GM21825 (cell line): ENCODE measurements around the gene TMEM217.

Experiments used
- ATAC-seq: cut with Tn5 transposase; IDR thresholded peaks from one replicate; pipeline ENCODE4 v1.9.1; 2021; ENCODE audit warnings: mild to moderate bottlenecking, moderate library complexity; ENCODE audit not compliant: unreplicated experiment

TMEM217 gene

GRCh38 chr6:37244430-37245310 is 13.3 kb downstream of the TMEM217 start:
- ATAC-seq, result no peak

- no peak for ATAC-seq
Measured at GRCh38 chr6:37243816-37244370, 14.1 kb downstream of the TMEM217 start.

GRCh38 chr6:37243131-37243815 is 14.7 kb downstream of the TMEM217 start:
- ATAC-seq, result no peak

GRCh38 chr6:37242429-37243052 is 15.4 kb downstream of the TMEM217 start:
- ATAC-seq, result no peak

- ATAC-seq, result no peak
Measured at GRCh38 chr6:37241775-37242428, 16.0 kb downstream of the TMEM217 start.

- no peak for ATAC-seq
Measured at GRCh38 chr6:37241131-37241530, 16.8 kb downstream of the TMEM217 start.

GRCh38 chr6:37239950-37240713 is 17.8 kb downstream of the TMEM217 start:
- peak; percentile 64 for ATAC-seq

GRCh38 chr6:37239526-37239925 is 18.4 kb downstream of the TMEM217 start:
- ATAC-seq, result no peak

- ATAC-seq, result no peak
Measured at GRCh38 chr6:37238381-37238780, 19.6 kb downstream of the TMEM217 start.

- no peak for ATAC-seq
Measured at GRCh38 chr6:37237789-37238188, 20.2 kb downstream of the TMEM217 start.

GRCh38 chr6:37236921-37237320 is 21.0 kb downstream of the TMEM217 start:
- no peak for ATAC-seq

GRCh38 chr6:37233541-37233940 is 24.4 kb downstream of the TMEM217 start:
- no peak for ATAC-seq

- no peak for ATAC-seq
Measured at GRCh38 chr6:37232430-37233017, 25.4 kb downstream of the TMEM217 start.

GRCh38 chr6:37230104-37230503 is 27.8 kb downstream of the TMEM217 start:
- no peak for ATAC-seq

GRCh38 chr6:37225350-37226169 is 32.4 kb downstream of the TMEM217 start:
- no peak for ATAC-seq

- ATAC-seq, result no peak
Measured at GRCh38 chr6:37222992-37223391, 35.0 kb downstream of the TMEM217 start.

- ATAC-seq, result peak; percentile 91
Measured at GRCh38 chr6:37222125-37222967, 35.6 kb downstream of the TMEM217 start.

- ATAC-seq, result no peak
Measured at GRCh38 chr6:37221585-37222124, 36.3 kb downstream of the TMEM217 start.
